Panc1 (cell line): ENCODE data around the gene PRF1.
"Not testable (repeated sequence)": the region's sequence is repeated elsewhere in the genome, so short reads cannot be mapped to it uniquely, and the experiment has no call there.

Experiments
- CTCF ChIP-seq: fragments of 450-650 bp; IDR thresholded peaks from 2 replicates; pipeline ENCODE4 v1.5.1; 2017; ENCODE audit warnings: mild to moderate bottlenecking
- POLR2AphosphoS5 ChIP-seq: IDR thresholded peaks from 2 replicates; pipeline ENCODE4 v1.6.1; 2012; ENCODE audit warnings: mild to moderate bottlenecking, low read depth, low read length, moderate library complexity
- REST ChIP-seq, 2 experiments: IDR thresholded peaks; 2 replicates each; pipeline ENCODE4 v1.6.1; 2011 to 2012; ENCODE audit warnings: low read depth in 2 of 2, control low read depth in 1 of 2, low read length in 1 of 2, mild to moderate bottlenecking in 1 of 2, moderate library complexity in 1 of 2; ENCODE audit not compliant: insufficient read depth in 1 of 2
- SIN3A ChIP-seq: IDR thresholded peaks from 2 replicates; pipeline ENCODE4 v1.6.1; 2012; ENCODE audit warnings: low read depth, mild to moderate bottlenecking, low read length, moderate library complexity, borderline replicate concordance; ENCODE audit not compliant: insufficient read depth
- TCF7L2 ChIP-seq: IDR thresholded peaks from 2 replicates; pipeline ENCODE4 v1.6.1; 2011; ENCODE audit warnings: mild to moderate bottlenecking, low read depth, low read length, inconsistent platforms

- not testable (repeated sequence) for TF ChIP-seq CTCF; SIN3A; REST (IDR thresholded peaks at IDR 0.05; ENCODE audit: insufficient read depth in 1 of 2, low read depth in 2 of 2, low read length in 1 of 2); POLR2AphosphoS5; TCF7L2
Measured at GRCh38 chr10:70634515-70634914, 32.0 kb upstream of the PRF1 start.
